ENCODE results near the gene DNAJC3.
A peak's percentile ranks its signal among the peaks of the same experiment; 100 is the strongest.

Gene DNAJC3

DNA sequence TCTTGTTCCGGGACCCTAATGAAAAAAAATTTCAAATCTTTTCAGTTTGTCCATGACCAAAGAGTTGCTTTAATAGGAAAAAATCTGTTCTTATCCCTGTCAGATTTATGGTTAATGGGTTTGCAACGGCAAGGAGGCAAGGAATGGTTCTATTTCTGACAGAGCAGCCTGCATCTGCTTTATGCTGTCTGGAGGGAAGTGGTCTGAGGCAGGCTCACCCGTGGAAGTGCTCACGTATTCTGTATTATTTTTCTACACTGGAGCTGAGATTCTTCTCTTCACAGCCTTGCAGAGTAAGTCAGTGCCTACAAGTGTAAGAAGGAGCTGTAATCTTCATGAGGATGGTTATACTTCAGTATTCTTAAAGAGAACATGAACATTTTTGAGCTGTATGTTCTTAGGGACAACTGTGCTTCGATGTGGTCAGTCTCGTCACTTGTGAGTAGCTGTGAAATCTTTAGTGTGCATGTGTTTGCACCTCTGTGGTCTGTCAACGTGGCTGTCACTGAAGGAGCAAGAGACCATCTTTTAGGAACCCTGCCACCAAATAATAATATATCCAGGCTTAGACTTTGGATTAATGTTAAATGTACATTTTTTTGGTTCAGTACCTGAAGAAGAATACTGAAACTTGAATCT lies 114.3 kb downstream of the DNAJC3 start:
- no peak for DNase-seq
- Mint-ChIP-seq H3K9me3 (no peaks in the 10 kb centered on the region), H3K4me1 (ENCODE audit: low read depth) (no peaks in the 10 kb centered on the region), H3K27me3 (no peaks in the 10 kb centered on the region), H3K4me3 (no peak overlapping the region), H3K36me3 (ENCODE audit: low read depth) (peaks cover 87% of the 10 kb centered on the region), H3K27ac (no peak overlapping the region)

GRCh38 chr13:95793018-95793555 lies 116.1 kb downstream of the DNAJC3 start:
- no peak overlapping the region for H3K4me3 Mint-ChIP-seq
- peaks cover 68% of the 10 kb centered on the region for H3K36me3 Mint-ChIP-seq (ENCODE audit: low read depth)
- no peak for DNase-seq
- H3K27me3 Mint-ChIP-seq: no peaks in the 10 kb centered on the region
- H3K9me3 Mint-ChIP-seq: no peaks in the 10 kb centered on the region
- no peaks in the 10 kb centered on the region for H3K4me1 Mint-ChIP-seq (ENCODE audit: low read depth)
- peak overlapping the region; percentile 37 for H3K27ac Mint-ChIP-seq

GRCh38 chr13:95793781-95794180 lies 116.8 kb downstream of the DNAJC3 start:
- peaks cover 61% of the 10 kb centered on the region for H3K36me3 Mint-ChIP-seq (ENCODE audit: low read depth)
- H3K4me3 Mint-ChIP-seq: no peak overlapping the region

GRCh38 chr13:95797016-95797415 lies 120.1 kb downstream of the DNAJC3 start:
- no peak for DNase-seq
- no peaks in the 10 kb centered on the region for H3K4me1 Mint-ChIP-seq (ENCODE audit: low read depth)
- H3K27me3 Mint-ChIP-seq: peaks cover under 1% of the 10 kb centered on the region
- no peaks in the 10 kb centered on the region for H3K9me3 Mint-ChIP-seq
- peaks cover 30% of the 10 kb centered on the region for H3K36me3 Mint-ChIP-seq (ENCODE audit: low read depth)
- no peak overlapping the region for H3K27ac Mint-ChIP-seq
- no peak overlapping the region for H3K4me3 Mint-ChIP-seq

More at GRCh38 chr13:95793781-95794180, 116.8 kb downstream of the DNAJC3 start:
- DNase-seq: no peak
- H3K27ac Mint-ChIP-seq: no peak overlapping the region
- no peaks in the 10 kb centered on the region for H3K4me1 Mint-ChIP-seq (ENCODE audit: low read depth)
- H3K27me3 Mint-ChIP-seq: no peaks in the 10 kb centered on the region
- no peaks in the 10 kb centered on the region for H3K9me3 Mint-ChIP-seq

GRCh38 chr13:95800436-95800835 lies 123.5 kb downstream of the DNAJC3 start:
- peaks cover 17% of the 10 kb centered on the region for H3K27me3 Mint-ChIP-seq
- no peaks in the 10 kb centered on the region for H3K36me3 Mint-ChIP-seq (ENCODE audit: low read depth)
- H3K4me1 Mint-ChIP-seq (ENCODE audit: low read depth): no peaks in the 10 kb centered on the region
- no peaks in the 10 kb centered on the region for H3K9me3 Mint-ChIP-seq
- no peak overlapping the region for H3K4me3 Mint-ChIP-seq
- H3K27ac Mint-ChIP-seq: no peak overlapping the region
- DNase-seq: no peak

DNA sequence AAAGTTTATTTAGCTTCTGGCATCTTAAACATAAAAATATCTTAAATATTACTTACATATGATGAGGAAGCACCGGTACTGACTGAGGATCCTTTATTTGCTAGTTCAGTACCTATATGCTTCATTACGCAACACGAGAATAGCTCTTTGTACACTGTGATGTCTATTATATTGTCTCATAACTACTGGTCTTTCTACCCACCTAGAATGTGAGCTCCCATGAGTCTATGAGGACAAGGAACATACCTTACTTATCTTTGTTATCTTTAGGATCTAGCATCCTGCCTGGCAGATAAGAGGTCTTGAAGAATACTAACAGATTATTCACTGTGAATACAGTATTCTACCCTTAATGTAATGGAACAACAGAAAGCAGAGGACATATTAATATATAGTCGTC lies 124.9 kb downstream of the DNAJC3 start:
- peaks cover 7% of the 10 kb centered on the region for H3K9me3 Mint-ChIP-seq
- H3K36me3 Mint-ChIP-seq (ENCODE audit: low read depth): no peaks in the 10 kb centered on the region
- peaks cover 22% of the 10 kb centered on the region for H3K27me3 Mint-ChIP-seq
- H3K27ac Mint-ChIP-seq: no peak overlapping the region
- H3K4me1 Mint-ChIP-seq (ENCODE audit: low read depth): no peaks in the 10 kb centered on the region
- no peak for DNase-seq
- no peak overlapping the region for H3K4me3 Mint-ChIP-seq

GRCh38 chr13:95805921-95806320 lies 129.0 kb downstream of the DNAJC3 start:
- Mint-ChIP-seq H3K27me3 (peaks cover 53% of the 10 kb centered on the region), H3K9me3 (peaks cover 13% of the 10 kb centered on the region), H3K4me3 (no peak overlapping the region), H3K4me1 (ENCODE audit: low read depth) (no peaks in the 10 kb centered on the region), H3K36me3 (ENCODE audit: low read depth) (no peaks in the 10 kb centered on the region), H3K27ac (no peak overlapping the region)
- DNase-seq: no peak

DNA sequence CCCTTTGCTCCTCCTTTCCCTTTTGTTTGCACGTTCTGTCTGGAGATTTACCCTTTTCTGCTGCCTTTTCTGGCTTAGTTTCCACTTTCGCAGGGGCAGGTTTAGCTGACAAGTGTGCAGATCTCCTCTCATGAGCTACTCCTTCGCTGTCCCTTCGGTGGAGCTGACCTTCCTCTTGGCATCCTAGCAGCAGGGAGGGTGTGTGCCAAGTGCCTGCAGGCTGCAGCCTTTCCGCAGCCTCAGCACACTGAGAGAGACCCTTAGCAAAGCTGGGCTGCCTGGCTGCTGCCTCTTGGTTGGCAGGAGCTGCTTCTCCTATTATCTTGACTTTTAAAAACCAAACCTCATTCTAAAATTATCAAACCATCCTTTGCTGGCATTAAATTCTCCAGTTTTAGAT lies 132.5 kb downstream of the DNAJC3 start:
- Mint-ChIP-seq H3K27me3 (peaks cover 48% of the 10 kb centered on the region), H3K9me3 (peaks cover 24% of the 10 kb centered on the region), H3K27ac (no peak overlapping the region), H3K4me1 (ENCODE audit: low read depth) (no peaks in the 10 kb centered on the region), H3K4me3 (no peak overlapping the region), H3K36me3 (ENCODE audit: low read depth) (no peaks in the 10 kb centered on the region)
- no peak for DNase-seq

- no peak for DNase-seq
- Mint-ChIP-seq H3K27ac (no peak overlapping the region), H3K4me1 (ENCODE audit: low read depth) (no peaks in the 10 kb centered on the region), H3K9me3 (peaks cover 17% of the 10 kb centered on the region), H3K4me3 (no peak overlapping the region), H3K36me3 (ENCODE audit: low read depth) (no peaks in the 10 kb centered on the region), H3K27me3 (peaks cover 33% of the 10 kb centered on the region)
These were observed 136.2 kb downstream of the DNAJC3 start for GRCh38 chr13:95813139-95813538.

- no peak for DNase-seq
- Mint-ChIP-seq H3K4me3 (no peak overlapping the region), H3K4me1 (ENCODE audit: low read depth) (no peaks in the 10 kb centered on the region), H3K27me3 (peaks cover 23% of the 10 kb centered on the region), H3K36me3 (ENCODE audit: low read depth) (no peaks in the 10 kb centered on the region), H3K27ac (no peak overlapping the region), H3K9me3 (peaks cover 13% of the 10 kb centered on the region)
These were observed 137.6 kb downstream of the DNAJC3 start for GRCh38 chr13:95814495-95814894.

DNA sequence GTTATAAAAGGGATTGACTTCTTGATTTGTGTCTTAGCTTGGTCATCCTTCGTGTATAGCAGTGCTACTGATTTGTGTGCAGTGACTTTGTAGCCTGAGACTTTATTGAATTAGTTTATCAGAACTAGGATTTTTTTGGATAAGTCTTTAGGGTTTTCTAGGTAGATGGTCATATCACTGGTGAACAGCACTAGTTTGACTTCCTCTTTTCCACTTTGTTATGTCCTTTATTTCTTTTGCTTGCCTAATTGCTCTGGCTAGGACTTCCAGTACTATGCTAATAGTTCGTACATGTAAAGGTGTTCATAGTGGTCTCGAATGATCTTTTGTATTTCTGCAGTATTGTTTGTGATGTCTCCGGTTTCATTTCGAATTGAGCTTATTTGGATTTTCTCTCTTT lies 145.4 kb downstream of the DNAJC3 start:
- Mint-ChIP-seq H3K9me3 (no peaks in the 10 kb centered on the region), H3K36me3 (ENCODE audit: low read depth) (no peaks in the 10 kb centered on the region), H3K4me1 (ENCODE audit: low read depth) (no peaks in the 10 kb centered on the region), H3K27ac (no peak overlapping the region), H3K4me3 (no peak overlapping the region), H3K27me3 (peaks cover 26% of the 10 kb centered on the region)
- no peak for DNase-seq

DNA sequence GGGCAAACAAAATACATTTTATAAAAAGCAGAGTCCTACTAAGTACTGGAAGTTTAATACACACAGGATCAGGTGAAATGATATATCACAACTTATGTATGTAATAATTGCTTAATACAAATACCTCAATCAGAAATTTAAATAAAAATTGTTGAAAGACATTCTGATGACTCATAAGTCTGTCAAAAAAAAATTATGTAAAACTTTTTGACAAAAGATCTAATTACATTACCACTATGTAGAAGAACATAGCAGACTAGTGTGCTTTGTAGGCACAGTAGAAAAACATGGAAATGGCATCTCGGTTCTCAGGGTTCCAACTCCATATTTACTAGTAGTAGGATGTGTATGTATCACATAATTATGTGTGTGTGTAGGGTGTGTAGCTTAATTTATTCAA lies 156.2 kb downstream of the DNAJC3 start:
- Mint-ChIP-seq H3K4me1 (ENCODE audit: low read depth) (no peaks in the 10 kb centered on the region), H3K9me3 (peaks cover 7% of the 10 kb centered on the region), H3K4me3 (no peak overlapping the region), H3K27me3 (peaks cover 33% of the 10 kb centered on the region), H3K36me3 (ENCODE audit: low read depth) (no peaks in the 10 kb centered on the region), H3K27ac (no peak overlapping the region)
- DNase-seq: no peak

GRCh38 chr13:95833719-95834118 lies 156.8 kb downstream of the DNAJC3 start:
- H3K9me3 Mint-ChIP-seq: peaks cover 6% of the 10 kb centered on the region

GRCh38 chr13:95834134-95834765 lies 157.3 kb downstream of the DNAJC3 start:
- peak; percentile 78 for DNase-seq
- Mint-ChIP-seq H3K36me3 (ENCODE audit: low read depth) (no peaks in the 10 kb centered on the region), H3K4me1 (ENCODE audit: low read depth) (no peaks in the 10 kb centered on the region), H3K27me3 (peaks cover 24% of the 10 kb centered on the region), H3K9me3 (peaks cover 7% of the 10 kb centered on the region), H3K4me3 (no peak overlapping the region), H3K27ac (no peak overlapping the region)

More at GRCh38 chr13:95833719-95834118, 156.8 kb downstream of the DNAJC3 start:
- no peaks in the 10 kb centered on the region for H3K4me1 Mint-ChIP-seq (ENCODE audit: low read depth)
- H3K27me3 Mint-ChIP-seq: peaks cover 27% of the 10 kb centered on the region
- no peak overlapping the region for H3K27ac Mint-ChIP-seq
- H3K36me3 Mint-ChIP-seq (ENCODE audit: low read depth): no peaks in the 10 kb centered on the region
- no peak overlapping the region for H3K4me3 Mint-ChIP-seq
- DNase-seq: no peak

GRCh38 chr13:95841894-95842293 lies 165.0 kb downstream of the DNAJC3 start:
- DNase-seq: no peak
- Mint-ChIP-seq H3K36me3 (ENCODE audit: low read depth) (no peaks in the 10 kb centered on the region), H3K4me3 (no peak overlapping the region), H3K27ac (no peak overlapping the region), H3K9me3 (peaks cover 4% of the 10 kb centered on the region), H3K4me1 (ENCODE audit: low read depth) (no peaks in the 10 kb centered on the region), H3K27me3 (peaks cover 2% of the 10 kb centered on the region)
